Renal cortex interstitium (tissue), 11 donors: Measurements from ENCODE around the gene MLLT3. TPM values are rescaled to one million over a fixed set of nuclear protein-coding genes. Genes with fewer than 3 reads are reported as not detected.

Experiments used
- DNase-seq, 11 donors: peaks; one replicate each; pipeline ENCODE4 v3.0.0-alpha.2; 2013; ENCODE audit warnings: low read depth in 9 of 11, low spot score in 4 of 11; ENCODE audit errors: extremely low read depth in 1 of 11
- polyA plus RNA-seq, 3 donors: library from polyadenylated mRNA; unstranded; fragments of 120-200 nt; gene quantifications; one replicate each; pipeline ENCODE4 v1.2.1, GENCODE V29; 2013; ENCODE audit not compliant: insufficient read length in 3 of 3

The MLLT3 gene
- polyA plus RNA-seq, 3 donors, result 27.5 to 34.1 (median 32.6) TPM

DNA sequence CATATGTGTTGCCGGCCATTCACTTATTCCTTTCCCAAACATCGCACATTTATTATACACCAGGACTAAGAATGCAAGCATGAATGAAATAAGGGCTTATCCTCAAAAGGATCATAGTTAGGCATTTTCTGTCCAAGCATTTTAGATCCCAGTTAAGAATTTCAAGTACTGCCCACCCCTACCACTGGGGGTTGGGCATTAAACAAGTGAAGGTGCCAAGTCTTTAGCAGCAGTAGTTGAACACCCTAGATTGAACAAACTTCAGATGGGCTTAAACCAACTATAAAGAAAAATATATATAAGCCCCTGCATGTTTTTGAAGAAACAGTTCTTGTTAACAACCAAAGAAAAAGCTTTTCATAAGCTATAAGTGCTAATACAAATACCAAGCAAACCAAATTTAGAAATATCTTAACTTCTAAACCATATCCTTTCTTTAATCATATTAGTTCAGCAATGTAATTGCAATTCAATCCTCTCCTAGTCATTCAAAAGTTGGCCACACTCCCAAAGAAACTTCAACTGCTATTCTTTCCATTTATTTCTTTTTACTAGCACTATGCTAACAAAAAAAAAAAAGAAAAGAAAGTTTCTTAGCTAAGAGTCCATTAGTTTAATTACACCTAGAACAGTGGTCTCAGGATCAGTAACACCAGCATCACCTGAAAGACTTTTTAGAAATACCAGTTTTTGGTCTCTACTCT is 149.8 kb downstream of the MLLT3 start:
- DNase-seq, result no peak

DNA sequence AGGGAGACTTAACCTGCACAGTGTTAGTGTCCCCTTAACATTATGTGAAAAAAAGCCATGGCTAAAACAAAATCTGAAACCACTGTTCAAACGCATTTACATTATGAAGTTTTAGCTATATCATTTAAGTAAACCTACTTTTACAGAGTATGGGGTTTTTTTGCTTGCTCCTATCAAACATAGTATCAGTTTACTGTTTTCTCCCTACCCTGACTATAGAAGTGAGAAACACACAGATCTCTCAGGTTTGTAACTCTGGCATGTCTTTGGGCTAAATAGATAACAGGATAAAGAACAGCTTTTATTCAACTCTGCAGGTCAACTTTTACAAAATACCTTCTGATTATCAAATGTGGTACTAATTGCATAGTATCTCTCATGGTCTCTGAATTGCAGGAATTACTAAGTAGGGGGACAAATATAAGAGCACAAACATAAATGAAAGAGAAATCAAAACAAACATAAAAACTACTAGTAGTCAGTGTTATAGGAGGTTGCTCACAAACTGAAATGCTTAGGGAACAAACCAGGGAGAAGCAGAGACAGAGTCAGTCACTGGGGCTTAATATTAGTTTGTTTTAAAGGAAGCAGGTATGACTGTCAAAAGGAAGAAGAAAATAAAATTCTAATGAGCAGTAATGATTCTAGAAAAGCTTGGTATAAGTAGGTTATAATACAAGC is 155.8 kb downstream of the MLLT3 start:
- DNase-seq, result no peak

- DNase-seq, result no peak
Measured at GRCh38 chr9:20464242-20464641, 158.1 kb downstream of the MLLT3 start.

GRCh38 chr9:20463823-20464222 is 158.5 kb downstream of the MLLT3 start:
- DNase-seq, result no peak

- DNase-seq, result no peak
Measured at GRCh38 chr9:20462410-20462809, 159.9 kb downstream of the MLLT3 start.

DNA sequence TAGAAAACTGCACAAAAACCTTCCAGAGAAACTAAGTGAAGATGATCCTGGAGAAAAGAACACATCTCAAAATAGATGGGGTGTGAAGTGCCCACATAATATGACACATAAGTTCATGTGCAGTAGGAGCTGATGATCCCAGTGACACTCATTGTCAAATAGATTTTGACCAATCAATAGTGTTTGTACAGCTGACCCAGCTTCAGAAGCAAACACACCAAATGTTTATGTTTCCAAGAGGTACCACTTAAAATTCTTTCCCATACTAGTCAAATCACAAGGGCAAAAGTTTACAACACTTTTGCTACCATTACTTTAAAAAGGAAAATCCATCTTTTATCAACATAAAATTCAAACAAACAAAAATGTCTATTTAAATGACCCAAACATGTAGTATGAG is 175.0 kb downstream of the MLLT3 start:
- DNase-seq, result no peak

- no peak for DNase-seq
Measured at GRCh38 chr9:20446248-20446647, 176.1 kb downstream of the MLLT3 start.

DNA sequence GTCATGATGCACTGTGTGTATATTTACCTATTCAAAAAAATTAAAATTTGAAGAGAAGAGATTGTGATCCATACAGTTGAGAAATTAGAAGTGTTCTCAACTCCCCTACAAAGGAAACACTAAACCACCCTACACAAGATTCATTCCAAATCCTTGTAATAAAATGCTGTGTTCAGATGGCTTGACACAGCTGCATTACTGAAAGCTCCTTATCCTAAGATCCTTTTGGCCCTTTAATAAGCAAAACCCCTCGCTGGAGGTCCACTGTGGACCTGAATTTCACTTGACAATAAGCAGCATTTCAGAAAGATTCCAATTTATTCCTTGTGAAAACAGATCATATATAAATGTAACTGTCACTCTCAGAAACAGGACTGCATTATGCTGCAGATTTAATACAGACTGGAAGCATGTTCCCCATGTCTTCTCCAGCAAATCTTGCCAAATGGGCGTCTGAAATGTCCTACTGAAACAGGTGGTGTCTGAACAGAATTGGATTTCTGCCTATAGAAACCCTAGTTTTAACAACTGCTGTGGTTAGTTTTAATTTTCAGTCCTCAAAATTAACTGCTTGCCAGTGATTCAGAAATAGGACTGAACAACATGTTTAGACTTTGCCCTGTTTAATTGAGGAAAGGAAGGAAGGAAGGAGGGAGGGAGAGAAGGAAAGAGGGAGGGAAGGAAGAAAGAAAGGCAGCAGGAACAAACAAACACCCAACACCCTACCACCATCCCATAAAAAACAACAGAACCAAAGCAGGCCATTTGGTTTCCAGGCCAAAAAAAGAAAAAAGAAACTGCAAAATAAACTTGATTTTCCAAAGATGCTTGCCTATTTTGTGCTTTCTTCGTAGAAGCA is 179.6 kb downstream of the MLLT3 start:
- DNase-seq, result no peak

- DNase-seq, result no peak
Measured at GRCh38 chr9:20441711-20442423, 180.4 kb downstream of the MLLT3 start.

DNA sequence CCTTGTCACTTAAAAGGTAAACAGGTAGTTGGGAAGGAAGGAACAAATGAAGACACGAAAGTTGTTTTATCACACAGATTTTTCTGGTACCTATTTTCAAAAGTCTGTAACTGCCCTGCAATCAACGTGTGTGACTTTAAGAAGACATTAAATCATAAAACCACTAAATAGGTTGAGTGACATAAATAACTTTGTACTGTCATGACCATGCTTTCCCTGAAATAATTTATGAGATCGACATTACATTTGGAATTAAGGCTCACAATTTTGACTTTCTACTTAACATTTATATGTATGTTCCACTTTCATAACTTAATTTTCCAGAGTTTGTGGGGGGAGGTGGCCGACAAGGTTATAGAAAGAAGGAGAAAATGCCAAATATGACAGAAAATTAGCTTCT is 181.1 kb downstream of the MLLT3 start:
- no peak for DNase-seq

DNA sequence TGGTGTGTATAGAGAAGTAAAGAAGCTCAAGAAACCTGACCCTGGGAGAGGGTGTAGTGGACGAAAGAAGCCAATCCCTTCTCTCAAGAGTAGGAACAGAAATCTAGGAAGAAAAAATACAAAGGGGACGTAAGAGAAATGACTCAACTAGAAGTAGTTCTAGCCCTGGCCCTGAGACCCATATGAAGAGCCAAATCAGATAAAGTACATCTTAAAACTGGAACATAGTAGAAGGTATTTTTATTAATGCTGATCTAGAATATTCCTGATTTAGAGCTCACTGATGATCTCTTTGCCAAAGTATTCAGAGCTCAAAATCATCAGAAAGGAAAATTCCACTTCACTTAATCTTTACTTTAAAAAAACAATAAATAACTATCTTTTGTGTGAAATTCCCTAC is 184.8 kb downstream of the MLLT3 start:
- DNase-seq, result no peak

DNA sequence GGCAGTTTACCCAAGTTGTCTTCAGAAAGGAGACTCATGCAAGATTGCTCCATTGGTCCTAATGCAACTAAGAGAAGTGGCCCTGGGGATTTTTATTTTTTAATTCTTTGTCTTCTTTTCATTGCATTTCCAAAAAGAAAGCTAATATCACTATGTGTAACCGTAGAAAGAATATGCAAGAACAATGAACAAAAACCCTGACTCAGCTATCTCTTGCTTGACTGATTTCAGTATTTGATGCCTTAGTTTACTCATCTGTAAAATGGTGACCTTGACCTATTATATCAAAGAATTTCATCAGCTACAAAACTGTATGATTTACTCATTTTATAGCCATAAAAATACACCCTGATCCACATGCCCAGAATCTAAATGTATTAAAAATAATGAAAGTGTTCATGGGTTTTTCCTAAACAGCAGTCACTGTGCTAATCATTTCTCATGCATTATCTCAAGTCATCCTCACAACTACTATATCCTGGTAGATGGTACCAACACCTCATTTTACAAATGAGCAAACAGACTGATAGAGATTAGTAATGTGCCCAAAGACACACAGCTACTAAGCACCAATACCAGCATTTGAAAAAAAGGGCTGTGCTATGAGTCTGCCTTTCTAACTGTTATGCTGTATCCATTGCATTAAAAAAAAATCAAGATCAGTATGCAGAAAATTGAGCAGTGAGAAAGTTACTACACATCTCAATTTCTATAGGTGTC is 185.7 kb downstream of the MLLT3 start:
- DNase-seq, result no peak

GRCh38 chr9:20428976-20429375 is 193.3 kb downstream of the MLLT3 start:
- DNase-seq, result no peak

DNA sequence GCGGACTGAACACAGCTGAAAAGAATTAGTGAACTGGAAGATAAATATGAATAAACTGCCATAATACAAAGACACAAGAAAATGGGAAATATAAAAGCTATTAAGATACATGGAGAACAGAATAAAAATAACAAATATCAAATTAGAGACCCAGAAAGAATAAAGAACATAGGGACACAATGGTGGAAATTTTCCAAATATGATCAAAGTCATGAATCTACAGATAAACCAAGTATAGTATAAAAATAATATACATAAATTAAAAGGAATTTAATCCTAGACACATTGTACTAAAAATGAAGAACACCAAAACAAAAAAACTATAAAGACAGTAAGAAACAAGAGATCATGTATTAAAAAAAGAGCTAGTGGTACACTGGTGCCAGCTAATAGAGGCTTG is 194.9 kb downstream of the MLLT3 start:
- DNase-seq, result no peak

GRCh38 chr9:20426019-20426418 is 196.3 kb downstream of the MLLT3 start:
- DNase-seq, result no peak

DNA sequence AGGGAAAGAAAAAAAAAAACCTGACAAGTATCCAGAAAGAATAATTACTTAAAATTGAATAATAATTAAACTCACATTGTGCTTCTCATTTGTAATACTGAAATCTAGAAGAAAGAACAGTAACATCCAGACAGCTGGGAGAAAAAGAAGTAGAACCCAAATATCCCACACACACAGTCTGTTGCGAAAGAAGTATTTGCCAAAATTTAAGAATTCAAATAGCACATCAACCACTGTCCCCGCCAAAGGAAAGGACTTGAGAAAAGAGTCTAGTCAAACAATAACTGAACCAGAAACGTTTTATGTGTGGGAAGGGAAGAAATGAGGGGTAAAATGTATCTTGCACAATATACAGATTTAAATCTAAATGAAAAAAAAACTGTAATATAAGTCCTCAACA is 202.8 kb downstream of the MLLT3 start:
- no peak for DNase-seq

GRCh38 chr9:20418485-20418884 is 203.8 kb downstream of the MLLT3 start:
- no peak for DNase-seq

DNA sequence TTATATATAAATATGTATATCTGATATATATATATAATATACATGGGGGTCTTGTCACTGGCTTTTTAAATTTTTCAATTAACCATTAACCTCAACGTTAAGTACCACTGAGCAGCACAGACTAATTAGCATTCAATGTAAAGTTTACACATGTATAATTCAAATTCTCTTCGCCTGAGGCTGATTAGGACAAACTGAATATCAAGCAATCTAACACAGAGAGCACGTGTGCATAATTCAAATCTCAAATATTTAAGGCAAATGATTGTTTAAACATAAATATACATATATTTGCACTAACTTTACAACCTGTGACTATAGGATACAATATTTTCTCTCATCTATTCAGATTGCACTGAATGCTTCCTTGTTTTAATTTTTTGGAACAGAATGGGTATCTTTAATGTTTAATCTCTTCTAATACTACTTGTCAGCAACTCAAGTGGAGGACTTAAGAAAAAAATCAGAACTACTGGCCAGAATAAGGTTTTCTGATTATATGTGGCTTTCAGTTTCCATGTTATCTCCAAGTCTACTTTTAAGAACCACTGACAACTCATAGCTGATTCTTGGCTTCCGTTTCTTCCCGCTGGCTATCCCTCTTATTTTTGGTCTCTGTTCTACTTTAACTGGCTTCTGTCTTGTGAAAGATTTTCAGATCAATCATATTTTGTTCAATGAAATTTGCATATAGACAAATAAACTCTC is 204.8 kb downstream of the MLLT3 start:
- no peak for DNase-seq
